Diencephalon (tissue), 1 donor: ENCODE data around the gene STOX1. TPM values are rescaled to one million over a fixed set of nuclear protein-coding genes. Genes with fewer than 3 reads are reported as not detected.

Experiments used
- small RNA-seq: library from RNA; depleted of rRNA; stranded (forward); fragments of <200 nt; gene quantifications from one replicate; pipeline ENCODE3, GENCODE V24; 2014
- total RNA-seq: library from RNA; depleted of rRNA; stranded (reverse); fragments of >200 nt; gene quantifications from one replicate; pipeline ENCODE4 v1.2.3, GENCODE V29; 2014

Gene STOX1
- 15.7 TPM for total RNA-seq

GRCh38 chr10:68826764-68827591, at the start of gene STOX1:
Gene STOX1, plus strand, starts transcription at chr10:68827531. Its CDS starts 93 bp downstream, at chr10:68827624.

GRCh38 chr10:68901105-68901927, 74.0 kb downstream of the STOX1 start, which contains the start of gene DDX50:
Gene DDX50, plus strand, starts transcription at chr10:68901315. Its CDS starts 70 bp downstream, at chr10:68901385.

Small RNA genes within 50 kb of the gene (small RNA-seq; reads per million reads assigned to genes)
- gene RNU6-571P: not detected
- gene RNU6-697P: not detected

Other genes with a start within 250 kb of the STOX1 start
- gene CCAR1, start 106.3 kb upstream of the STOX1 start, total RNA-seq: 35.5 TPM
- 47.7 TPM for gene DDX50, start 73.8 kb downstream of the STOX1 start, total RNA-seq
- 40.4 TPM for gene DDX21, start 128.6 kb downstream of the STOX1 start, total RNA-seq
- 48.0 TPM for gene KIFBP, start 161.3 kb downstream of the STOX1 start, total RNA-seq